NCI-H460 (cell line): Measurements from ENCODE around the gene ATP10A. TPM values are rescaled to one million over a fixed set of nuclear protein-coding genes. Genes with fewer than 3 reads are reported as not detected.

Source experiments
- DNase-seq: peaks from one replicate; pipeline ENCODE4 v3.0.0-alpha.2; 2016; ENCODE audit warnings: low read depth; ENCODE audit errors: extremely low read depth
- total RNA-seq: library from RNA; depleted of rRNA; stranded (reverse); fragments of >200 nt; shearing (Covaris generic); gene quantifications from 2 replicates; pipeline ENCODE4 v1.2.3, GENCODE V29; 2014

ATP10A gene
- total RNA-seq, 1 experiment from 2014 or later, result 0.07 TPM

DNA sequence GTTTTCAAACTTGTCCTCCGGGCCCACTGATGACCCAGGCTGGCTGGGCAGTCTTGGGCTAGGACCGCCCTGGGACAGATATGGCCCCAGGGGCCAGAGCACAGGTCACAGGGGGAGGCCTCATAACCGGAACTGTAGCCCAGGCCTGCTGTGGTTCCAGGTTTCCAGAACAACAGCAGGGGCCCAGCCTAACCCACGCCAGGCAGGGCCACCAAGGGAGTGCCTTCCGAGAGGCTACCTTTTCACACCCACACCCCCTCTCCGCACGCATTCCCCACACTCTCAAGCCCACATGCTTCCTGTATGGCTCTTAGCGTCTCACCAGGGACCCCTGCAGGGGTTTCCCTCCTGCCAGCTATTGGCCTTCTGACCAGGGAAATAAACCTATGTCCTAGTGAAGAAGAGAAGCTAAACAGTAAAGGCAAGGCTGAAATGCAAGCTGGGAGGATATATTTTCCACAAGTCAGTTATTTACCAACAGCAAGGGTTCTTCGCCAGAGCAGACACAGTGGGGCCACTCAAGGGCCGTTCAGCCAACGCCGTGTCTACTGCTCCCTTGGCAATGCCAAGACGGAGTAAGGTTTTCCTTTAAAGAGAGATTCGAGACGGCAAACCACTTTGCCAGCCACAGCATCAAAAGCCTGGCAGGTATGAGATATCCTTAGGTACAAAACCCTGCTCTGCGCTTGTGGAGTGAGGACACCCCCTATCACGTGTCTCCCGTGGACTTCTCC lies 135.1 kb downstream of the ATP10A start:
- no peak for DNase-seq

DNA sequence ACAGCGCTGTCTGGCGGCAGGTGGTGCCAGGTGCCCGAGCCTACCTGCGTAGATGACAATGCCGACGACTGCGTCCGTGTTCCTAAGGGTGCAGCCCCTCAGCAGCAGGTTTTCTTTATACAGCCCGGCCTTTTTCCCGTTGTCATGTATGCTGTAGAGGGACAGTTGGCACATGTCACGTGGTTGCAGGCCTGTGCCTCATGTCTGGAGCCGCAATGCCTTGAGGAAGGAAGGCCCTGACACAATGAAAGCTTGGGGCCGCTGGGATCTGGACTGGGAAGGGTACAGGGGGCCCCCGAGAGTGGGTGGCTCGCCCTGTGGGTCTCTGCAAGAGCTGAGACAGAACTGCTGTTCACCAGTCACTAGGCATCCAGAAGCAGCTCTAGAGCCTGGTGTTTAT lies 136.0 kb downstream of the ATP10A start:
- no peak for DNase-seq

DNA sequence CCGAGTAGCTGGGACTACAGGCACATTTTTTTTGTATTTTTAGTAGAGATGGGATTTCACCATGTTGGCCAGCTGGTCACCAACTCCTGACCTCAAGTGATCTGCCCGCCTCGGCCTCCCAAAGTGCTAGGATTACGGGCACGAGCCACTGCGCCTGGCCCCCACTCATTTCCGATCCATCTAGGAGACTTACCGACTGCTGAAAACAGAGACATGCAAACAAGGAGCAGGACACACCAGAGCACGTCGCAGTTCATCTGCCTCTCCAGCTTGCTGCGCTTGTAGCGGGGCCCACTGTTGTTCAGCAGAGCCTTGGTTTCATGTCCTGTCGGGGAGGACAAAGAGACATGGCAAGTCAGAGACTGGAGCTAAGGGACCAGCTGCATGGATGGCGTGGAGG lies 137.4 kb downstream of the ATP10A start:
- DNase-seq, result no peak

DNA sequence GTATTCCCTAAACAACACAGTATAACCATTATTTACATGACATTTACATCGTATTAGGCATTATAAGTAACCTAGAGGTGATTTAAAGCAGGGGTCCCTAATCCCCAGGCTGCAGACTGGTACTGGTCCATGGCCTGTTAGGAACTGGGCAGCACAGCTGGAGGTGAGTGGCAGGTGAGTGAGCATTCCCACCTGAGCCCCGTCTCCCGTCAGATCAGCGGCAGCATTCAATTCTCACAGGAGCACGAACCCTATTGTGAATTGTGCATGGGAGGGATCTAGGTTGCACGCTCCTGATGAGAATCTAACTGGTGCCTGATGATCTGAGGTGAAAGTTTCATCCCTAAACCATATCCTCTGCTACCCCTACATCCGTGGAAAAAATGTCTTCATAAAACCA lies 138.2 kb downstream of the ATP10A start:
- no peak for DNase-seq

DNA sequence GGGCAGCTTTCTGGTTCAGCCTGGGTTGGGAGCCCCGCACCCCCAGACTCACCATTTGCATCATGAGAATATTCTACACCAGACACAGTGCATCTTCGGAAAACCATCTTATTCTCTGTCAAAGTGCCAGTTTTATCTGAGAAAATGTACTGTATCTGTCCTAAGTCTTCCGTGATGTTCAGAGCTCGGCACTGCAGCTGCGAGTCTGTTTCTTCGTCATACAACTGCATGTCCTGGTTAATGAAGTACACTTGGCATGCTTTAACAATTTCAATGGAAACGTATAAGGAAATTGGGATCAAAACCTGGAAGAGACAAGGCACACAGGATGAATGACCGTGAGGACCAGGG lies 141.5 kb downstream of the ATP10A start:
- DNase-seq, result no peak

DNA sequence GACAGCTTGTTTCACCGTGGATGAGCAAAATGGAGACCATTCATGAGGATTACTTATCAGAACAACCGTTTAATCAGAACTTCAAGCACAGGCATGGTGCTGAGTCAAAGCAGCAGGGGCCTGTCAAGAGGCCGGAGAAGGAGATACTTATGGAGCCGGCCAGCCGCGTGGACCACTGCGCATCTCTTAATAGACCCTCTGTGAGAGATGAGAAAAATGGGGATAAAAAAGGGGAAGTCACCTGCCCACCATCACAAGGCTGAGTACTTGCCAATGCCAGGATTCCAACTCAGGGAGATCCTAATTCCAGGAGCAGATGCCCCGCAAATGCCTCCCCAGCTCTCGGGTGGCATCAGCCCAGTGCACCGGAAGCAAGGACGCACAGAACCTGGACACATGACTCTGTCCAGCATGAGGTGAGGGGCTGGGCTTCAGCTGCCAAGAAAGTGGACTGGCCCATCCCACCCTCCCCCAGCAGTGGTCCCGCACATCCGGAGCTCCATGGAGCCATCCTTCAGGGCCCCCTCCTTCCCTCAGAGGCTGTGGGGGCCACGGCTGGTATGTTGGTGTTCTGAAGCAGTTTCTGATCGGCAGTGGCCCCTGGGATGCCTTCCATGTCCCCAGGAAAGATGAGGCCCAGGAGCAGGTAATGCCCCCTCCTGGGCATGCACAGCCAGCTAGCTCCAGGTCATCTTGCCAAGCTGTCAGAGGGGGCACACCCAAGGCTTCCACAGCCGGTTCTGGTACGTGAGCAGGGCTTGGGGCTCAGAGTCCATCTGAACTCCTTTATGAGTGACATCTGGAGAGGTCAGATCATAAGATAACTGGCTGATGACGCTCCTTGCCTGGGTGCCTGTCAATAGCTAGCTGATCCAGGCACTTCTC lies 143.8 kb downstream of the ATP10A start:
- no peak for DNase-seq

DNA sequence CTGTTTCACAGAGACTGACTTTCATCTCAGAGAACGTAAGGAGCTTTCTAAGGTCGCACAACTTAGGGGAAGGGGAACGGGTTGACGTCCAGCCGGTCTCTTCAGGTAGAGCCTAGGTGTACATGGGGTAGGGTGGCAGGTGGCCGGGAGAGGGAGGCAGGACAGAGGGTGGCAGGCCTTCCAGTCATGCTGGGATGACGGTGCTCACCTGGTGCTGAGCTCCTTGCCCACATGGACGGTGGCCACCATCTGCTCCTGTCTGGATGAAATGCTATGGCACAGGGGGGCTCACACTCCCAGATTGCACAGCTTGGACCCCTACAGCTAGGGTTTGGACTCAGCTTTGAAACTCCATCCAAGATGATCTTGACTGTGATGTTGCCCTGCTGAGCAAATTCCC lies 144.5 kb downstream of the ATP10A start:
- no peak for DNase-seq

DNA sequence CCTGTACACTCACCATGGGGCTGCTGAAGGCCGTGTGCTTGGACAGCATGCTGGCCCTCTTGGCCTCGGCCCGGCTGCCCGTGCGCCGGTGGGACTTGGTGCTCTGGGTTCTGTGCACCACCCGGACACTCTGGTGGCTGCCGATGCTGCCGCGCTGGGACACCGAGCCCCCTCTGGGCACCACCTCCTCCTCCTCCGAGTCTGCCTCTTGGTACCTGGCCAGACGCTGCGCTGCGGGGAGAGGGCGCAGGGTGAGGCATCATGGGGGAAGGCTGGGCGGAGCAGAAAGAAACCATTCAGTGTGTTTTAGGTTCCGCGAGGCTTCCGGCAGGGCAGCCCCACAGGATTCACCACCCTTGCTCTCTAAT lies 145.0 kb downstream of the ATP10A start:
- no peak for DNase-seq

DNA sequence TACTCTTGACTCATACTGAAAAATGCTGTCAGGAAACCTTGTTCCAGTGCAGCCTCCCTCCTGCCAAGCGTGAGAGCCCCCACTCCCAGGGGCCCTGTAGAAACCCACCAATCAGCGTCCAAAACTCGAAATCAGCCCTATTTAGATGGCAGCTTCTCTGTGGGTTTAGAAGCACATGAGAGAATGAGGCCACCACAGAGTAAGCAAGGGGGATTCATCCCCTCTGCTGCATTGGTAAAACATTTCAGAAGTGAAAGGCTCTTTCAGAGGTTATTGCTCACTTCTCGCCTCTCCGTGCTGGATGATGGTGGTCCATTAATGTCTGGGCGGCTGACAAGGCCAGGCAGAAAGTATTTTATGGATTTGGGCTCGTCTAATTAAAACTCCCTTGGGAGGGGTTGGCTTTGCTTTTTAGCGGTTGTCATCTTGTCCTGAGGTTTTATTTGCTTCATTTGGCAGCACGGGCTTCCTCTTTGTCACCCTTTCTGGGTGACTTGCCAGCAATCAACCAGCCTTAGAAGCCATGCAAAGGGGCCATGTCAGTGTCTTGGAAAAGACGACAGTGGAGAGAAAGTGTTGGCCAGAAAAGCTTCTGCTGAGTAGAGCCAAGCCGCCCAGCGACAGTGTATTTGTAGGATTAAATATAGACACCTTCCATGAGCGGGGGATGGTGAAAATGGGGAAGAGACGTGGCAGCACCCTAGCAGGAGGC lies 145.5 kb downstream of the ATP10A start:
- no peak for DNase-seq

DNA sequence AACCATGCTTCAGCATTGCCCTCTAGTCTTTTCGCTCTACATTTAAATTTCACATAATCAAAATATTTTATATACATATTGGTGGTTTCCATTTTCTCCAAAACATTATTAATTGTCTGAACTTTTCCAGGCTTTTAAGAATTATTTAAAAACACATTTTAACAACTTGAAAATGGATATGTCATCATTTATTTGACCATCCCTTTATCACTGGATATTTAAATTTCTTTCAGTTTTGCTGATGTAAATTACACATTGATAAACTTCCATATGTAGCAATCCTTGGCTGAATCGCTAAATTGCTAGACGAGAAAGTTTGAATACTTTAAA lies 146.0 kb downstream of the ATP10A start:
- DNase-seq, result no peak

DNA sequence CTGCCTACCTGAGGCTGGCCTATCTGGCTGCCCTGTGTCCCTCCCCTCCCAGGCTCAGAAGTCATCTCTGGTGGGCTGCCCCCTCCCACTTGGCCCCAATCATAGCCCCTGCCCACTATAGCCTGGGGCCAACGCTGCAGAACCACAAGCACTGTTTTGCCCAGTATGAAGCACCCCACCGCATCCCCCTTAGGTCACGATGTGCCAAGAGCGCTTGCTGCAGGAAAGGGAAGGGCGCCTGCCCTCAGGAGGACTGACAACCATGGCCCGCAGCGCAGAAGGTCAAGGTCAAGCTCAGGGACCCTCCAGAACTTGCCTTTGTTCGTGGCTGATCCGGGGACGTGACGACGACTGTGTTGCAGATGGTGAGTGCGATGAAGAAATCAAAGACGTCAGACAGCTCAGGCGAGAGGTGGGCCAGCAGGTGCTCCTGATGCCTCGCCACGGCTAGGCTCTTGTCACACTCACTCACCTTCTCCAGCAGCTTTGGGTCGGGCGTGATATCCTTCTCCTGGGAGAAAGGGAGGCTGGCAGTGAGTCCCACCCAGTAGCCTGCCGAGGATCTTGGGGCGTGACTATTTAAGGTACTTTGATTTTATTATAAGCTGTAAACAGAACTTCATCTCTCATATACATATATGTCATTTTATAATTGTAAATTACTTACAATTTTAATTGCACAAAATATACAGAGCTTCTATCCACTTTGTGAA lies 146.6 kb downstream of the ATP10A start:
- DNase-seq, result no peak

DNA sequence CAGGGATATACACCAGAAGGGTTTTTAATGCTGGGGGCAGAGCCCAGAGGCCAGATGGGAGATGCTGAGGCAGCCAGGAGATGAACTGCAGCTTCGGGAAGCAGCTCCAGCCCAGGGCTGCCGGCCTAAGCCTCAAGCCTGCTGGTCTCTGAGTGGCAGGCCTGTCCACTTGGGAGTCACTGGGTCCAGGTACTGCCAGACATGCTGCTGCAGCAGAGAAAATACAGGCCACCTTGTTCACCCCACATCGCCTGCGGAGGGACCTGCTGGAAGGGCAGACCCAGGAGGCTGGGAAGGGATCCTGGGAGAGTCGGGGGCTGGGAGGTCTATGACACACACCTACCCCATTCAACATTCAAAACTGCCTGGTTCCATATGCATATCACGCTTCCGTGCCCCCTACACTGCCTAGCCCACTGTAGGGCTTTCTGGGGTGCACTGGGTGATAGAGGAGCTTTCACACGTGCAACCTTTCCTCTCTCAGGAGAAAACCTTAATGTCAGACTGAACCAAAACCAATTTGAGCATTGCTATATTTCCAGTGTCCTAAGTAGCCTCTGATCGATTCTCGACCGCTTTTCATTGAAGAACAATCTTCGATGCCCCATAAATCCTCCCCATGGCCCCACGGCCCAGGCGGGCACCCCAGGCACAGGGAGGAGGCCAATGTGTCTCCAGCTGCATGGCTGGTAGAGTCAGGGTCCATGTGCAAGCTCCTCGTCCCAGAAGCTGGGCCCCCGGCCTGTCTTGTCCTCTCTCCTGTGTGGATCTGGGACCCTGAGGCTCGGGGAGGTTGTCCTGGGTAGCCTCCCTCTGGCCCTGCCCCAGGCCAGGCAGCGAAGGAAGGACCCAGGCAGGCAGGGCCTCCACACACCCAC lies 147.4 kb downstream of the ATP10A start:
- no peak for DNase-seq

DNA sequence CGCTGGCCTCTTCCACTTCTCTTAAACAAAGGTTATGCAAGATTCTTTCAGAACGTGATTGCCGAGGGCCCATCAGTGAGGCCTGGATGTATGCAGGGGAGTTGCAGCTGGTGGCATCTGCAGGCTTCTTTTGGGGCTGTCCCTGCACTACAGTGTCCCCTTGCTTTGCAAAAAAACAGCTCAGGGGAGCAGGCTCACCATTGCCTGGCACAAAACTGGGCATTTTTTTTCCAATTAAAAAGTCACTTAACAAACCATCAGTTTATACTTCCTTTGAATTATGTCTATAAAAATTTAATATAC lies 148.6 kb downstream of the ATP10A start:
- DNase-seq, result no peak

DNA sequence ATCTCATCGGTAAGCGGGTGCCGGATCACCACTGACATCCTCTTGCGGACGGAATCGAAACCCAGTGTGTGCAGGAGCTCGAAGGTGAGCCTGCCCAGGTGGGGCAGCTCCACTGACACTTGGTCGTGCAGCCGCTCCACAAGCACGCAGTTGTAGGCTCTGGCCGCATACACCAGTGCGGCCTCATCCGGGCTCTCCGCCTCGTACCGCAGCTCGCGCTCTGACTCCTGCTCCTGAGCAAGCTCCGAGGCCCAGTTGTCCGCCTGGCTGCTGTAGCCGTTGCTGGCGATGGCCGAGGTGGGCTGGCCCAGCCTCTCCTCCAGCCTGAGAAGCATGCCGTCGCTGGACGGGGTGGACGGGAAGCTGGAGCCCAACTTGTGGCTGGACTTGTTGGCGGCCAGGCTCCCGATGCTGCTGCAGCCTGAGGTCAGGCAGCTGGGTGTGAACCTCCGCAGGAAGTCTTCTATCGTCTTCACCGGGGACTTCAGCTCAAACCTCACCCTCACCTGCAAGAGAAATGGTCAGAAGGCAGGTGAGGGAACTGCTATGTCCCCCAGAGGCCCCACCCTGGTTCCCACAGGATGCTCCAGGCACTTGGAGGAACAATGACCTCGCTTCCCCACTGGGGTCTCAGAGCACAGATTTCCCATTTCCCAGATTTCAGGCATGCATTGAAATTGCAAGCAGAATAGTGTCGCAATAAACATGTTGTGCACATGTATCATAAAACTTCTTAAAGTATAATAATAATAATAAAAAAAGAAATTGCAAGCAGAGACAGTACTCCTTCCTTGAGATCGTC lies 149.2 kb downstream of the ATP10A start:
- DNase-seq, result no peak

DNA sequence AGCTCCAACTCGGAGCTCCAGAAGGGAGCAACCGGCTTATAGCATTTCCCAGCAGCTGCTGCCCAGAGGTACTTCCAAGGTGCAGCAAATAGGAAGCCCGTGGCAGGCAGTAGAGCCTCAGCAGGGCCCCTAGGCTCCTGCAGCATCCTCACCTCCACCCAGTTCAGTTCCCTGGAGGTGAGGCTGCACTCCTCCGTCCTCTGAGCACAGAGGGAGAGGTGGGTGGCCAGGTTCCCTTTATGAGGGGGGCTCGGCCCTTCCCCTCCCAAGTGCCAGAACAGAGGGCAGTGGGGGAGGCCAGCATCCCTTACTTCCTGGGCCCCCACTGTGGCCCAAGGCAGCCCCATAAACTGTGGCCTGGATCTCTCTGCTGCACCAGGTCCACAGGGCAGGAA lies 150.2 kb downstream of the ATP10A start:
- DNase-seq, result no peak

DNA sequence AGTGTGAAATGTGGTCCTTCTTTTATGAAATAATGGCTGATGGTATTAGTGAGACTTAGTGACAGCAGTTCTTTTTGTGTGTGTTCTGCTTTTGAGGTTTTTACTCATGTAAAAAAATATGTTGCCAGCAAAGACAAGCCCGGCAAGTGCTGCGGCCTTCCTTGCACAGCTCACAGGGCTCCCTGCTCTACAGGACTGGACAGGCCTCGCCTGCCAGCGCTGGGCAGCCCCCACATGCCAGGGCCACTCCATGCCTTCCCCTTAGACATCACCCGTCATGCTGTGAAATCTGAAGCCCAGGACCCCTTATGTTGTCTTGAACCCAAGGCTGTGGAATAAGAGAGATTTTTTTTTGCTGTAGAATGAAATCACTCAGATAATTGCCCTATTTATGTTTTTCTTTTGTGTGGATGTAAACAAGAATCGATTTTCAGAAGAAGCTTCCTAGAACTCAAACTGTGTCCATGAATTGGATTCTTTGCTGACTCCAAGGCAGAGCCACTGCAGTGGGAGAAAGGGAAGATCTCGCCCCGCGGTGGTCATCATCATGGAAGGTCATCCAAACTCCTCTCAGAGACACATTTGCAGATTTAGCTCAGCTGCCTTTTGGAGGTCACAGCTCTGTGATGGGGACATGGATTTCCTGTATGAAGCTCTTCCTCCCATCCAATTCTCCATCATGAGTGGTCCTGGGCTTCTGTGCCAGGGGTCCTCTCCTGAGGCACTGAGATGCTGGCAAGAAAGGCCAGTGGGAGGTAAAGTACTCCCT lies 150.8 kb downstream of the ATP10A start:
- no peak for DNase-seq

DNA sequence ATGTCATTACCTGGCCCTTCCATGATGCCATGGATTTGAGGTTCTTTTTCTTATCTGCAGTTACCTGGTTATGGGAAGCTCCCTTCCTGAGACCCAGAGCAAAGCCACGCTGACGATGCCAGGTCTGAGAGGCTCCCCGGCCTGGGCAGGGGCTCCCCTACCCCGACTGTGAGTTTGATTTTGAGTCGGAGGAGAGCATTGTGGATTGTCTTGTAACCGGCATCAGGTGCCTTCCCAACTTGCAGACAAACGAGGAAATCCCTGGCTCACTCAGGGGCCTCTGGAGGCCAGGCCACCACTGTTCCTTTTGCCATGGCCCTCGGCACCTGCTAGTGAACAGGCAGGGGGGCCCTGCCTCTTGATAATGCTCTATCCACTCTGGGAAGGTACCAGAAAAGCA lies 151.4 kb downstream of the ATP10A start:
- no peak for DNase-seq

DNA sequence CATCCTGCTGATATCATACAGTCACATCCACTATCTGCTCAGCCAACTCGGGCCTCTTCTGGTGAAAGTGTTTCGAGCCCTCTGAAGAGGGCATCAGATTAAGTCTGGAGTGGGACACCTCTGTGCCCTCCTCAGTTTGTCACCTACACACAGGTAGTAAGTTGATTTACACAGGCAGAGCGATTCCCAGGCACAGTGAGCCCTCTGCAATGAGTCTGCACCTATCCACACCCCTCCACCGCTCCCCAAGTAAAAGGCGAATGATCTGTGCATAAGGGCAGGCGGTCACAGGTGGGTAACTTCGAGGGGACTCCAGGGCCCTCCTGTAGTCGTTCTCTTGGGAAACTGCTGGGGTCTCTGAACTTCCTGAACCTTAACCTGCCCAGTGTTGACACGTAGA lies 152.0 kb downstream of the ATP10A start:
- DNase-seq, result no peak

DNA sequence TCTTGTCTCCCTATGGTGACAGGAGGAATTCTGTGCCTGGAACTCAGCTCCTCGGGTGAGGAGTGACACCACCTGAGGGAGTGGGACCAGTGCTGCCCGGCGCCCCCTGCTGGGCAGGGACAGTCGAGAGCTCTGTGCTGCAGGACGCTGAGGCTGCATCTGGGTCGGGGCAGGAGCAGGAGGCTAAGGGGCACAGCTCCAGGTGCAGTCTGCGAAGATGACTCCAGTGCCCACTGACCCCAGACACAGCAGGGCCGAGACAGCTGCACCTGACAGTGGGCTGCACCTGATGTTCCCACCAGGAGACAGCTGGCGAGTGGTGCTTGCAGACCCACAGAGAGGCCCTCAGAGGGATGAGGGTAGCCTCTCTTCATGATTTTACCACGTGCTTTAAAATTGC lies 152.9 kb downstream of the ATP10A start:
- DNase-seq, result no peak
